HG02588 (cell line): ENCODE measurements around the gene TMEM61.

Experiments used
- ATAC-seq: cut with Tn5 transposase; IDR thresholded peaks from one replicate; pipeline ENCODE4 v1.9.1; 2021; ENCODE audit warnings: mild to moderate bottlenecking, moderate library complexity; ENCODE audit not compliant: unreplicated experiment

TMEM61 gene

DNA sequence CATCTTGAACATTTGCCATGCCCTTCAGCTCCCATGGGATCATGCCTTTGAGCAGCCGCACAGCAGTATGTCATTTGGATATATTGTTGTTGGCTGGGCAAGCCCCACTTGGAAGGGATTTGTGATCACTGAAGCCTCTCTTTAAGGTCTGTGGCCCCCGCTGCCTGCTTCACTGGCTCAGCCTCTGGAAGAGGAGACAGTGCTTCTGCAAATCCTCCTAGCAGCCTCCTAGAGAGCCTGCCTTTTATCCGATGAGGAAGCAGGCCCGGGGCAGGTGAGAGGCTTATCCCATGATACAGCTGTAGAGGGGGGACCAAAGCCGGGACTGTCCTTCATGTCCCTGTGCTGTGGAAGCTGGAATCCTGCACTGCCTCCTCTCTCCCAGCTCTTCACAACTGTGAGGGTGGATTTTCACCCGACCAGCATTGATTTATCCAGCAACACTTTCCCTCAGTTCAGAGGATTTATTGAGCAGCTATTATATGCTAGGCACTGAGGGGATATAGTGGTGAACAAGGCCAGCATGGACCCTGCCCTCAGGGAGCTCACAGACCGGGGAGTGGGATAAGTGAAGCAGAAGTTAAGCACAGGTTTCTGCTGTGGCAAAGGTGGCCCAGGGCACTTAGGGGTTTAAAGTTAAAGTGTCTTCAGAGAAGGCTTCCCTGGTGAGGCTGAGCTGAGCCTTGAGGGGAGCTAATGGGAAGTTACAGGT, 3.9 kb downstream of the TMEM61 start:
- no peak for ATAC-seq

DNA sequence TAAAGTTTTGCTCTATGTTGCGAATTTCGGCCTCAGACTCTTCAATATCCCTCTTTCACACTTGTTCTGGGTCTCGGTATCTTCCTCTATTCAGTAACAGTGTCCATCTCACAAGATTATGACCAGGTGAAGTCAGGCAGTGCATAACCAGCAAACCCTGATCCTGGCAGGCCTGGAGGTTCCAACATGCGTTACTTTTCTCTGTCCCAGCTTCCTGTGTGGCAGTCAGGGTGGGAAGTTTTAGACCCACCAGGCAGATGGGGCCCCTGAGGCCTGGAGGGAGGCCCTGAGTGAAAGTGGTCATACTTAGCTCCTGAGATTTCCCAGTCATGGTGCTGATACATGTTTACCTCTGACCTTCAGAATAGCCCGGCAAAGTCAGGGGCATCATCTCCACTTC, 5.1 kb downstream of the TMEM61 start:
- ATAC-seq, result no peak

DNA sequence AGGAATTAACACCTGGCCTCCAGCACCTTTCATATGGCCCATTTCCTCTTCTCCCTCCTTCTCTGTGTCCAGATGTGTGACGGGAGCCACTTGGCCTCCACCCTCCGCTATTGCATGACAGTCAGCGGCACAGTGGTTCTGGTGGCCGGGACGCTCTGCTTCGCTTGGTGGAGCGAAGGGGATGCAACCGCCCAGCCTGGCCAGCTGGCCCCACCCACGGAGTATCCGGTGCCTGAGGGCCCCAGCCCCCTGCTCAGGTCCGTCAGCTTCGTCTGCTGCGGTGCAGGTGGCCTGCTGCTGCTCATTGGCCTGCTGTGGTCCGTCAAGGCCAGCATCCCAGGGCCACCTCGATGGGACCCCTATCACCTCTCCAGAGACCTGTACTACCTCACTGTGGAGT, 5.6 kb downstream of the TMEM61 start:
- ATAC-seq, result no peak

DNA sequence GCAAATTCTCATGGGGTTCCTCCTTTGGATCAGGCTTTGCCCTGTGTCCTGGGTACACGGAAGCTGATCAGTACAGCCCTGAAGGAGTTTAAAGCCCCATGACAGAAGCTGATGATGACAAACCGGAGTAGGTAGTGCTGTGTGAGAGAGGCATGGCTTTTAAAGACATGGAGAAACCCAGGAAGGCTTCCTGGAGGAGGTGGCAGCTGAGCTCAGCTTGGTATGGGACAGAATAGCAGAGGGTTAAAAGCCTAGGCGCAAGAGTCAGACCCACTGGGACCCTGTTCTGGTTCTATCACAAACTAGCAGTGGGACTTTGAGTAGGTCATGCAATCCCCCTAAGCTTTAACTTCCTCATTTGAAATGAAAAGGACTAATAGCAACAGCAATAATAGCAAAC, 6.1 kb downstream of the TMEM61 start:
- ATAC-seq, result no peak

DNA sequence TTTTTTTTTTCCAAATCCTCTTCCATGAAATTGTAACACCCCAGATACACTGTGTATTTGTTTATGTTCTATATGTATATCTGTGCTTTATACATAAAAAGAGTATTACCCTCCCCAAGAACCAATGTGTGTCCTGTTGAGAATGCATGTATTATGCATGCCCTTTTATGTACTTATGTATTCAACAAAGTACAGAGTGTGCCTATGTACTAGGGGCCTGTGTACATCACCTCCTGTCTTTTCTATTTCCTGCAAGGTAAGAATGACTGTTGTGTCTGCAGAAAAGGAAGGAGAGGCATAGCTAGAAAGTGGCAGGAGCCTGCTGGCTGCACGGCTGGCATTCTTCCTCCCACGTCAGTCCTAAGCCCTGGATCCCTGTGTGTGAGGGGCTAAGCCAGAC, 7.0 kb downstream of the TMEM61 start:
- no peak for ATAC-seq

DNA sequence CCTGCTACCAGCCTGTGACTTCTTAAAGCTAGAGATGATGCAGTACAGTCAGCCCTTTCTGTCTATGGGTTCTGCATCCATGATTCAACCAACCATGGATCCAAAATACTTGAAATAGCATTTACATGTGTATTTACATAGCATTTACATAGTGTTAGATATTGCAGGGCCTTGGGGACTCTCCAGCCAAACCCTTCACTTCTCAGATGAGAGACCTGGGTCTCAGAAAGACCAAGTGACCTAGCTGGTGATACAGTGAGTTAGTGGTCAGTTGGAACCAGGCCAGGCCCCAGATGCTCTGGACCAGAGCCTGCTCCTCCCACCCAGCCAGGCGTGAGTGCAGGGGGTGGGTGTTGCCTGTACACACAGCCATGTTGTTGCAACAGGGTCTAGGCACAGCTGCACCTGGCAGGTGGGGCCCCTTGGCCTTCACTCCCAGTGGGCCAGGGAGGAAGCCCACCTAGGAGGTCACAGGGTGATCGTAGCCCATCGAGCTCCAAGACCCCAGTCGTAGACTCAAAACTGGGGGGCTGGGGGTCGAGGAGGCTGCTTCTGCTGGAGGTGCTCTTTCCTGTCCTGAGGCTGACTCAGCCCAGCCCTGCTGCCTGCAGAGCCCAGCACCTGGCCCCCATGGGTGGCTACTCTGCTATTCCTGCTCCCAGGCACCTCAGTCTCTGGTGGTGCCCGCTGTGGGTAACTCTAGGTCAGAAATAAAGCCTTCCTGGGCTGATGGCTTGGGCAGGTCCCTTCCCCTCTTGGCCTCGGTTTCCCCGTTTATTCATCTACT, 7.7 kb downstream of the TMEM61 start:
- ATAC-seq, result no peak

DNA sequence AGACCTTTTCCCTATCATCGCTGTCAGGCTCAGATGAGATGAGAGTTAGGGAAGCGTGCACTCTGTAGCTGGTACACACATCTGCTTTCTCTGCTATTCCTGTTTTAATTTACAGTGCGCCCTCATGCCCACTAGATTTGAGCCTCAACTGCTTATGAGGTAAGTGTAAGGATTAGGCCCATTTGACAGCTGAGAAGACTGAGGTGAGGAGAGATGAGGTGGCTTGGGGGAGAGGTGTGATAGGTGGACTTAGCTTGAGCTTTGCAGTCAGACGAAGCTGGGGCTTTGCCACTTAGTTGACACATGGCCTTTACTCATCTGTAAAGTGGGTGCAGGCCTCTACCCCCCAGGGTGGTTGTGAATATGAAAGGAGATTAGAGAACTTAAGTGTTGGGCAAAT, 8.5 kb downstream of the TMEM61 start:
- ATAC-seq, result no peak

DNA sequence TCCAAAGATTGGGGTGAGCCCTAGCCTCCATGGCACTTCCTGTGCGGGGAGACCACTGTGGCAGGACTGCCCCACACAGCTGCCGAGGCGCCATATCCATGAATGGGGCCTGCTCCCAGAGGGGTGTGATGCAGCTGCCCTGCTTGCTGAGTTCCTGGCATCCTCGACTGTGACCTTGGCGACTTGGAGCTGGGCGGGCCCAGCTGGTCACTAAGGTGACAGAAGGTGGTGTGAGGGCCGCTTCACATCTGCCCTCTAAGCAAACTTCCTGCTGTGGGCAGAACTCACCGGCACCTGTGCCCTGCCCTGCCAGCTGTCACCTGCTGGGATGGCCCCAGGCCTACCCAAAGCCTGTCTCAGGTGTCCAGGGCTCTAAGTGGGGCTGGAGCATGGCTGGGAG, 9.0 kb downstream of the TMEM61 start:
- no peak for ATAC-seq

DNA sequence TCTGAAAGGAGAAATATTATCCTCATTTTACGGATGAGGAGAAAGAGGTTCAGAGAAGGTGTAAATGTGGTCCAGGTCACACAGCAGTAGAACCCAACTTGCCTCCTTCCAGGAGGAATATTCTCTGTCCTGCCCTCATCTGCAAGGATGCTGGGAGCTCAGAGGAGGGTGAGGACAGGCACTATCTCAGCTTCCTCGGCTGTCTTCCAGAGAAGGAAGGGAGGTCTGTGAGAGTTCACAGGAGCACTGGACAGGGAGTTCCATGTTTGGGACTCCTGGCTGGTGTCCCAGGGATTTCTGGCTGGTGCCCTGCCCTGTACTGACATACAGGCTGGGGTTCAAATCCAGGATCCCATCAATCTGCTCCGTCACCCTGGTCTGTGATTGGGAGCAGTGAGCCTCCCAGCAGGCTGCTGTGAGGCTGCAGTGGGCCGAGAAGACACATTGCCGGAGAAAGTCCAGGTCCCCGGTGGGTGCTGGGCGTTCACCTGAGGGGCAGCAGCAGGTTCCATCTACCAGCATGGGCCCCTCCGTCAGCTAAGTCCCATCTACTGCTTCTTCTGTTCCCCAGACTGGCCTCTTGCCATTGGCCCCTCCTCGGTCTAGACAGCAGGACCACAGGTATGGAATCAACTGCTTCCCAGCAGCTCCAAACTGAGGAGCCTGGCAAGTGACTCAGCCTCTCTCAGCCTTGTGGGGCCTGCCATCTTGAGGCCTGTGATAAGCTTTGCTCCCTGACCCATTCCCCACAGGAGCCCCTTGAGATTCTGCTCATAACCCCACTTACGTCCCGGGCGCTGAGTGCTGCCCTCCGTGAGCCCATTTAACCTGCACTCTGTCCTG, 9.8 kb downstream of the TMEM61 start:
- no peak for ATAC-seq

DNA sequence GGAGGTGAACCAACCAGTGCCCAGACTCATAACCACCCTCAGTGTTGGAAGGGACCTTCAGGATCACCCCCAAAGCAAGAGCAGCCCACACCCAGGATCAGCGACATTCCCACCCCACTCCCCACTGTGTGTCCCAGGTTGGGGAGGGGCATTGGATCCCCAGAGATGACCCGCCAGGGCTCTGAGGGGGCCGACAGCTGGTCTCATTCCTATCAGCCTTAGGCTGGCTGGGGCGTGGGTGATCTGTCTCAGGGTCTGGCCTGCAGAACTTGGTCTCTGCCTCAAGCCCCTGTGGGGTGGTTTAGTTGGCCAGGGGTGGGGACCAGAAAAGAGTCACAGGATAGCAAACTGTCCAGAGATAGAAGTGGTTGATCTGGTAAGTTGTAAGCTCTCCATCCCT, 10.5 kb downstream of the TMEM61 start:
- no peak for ATAC-seq

DNA sequence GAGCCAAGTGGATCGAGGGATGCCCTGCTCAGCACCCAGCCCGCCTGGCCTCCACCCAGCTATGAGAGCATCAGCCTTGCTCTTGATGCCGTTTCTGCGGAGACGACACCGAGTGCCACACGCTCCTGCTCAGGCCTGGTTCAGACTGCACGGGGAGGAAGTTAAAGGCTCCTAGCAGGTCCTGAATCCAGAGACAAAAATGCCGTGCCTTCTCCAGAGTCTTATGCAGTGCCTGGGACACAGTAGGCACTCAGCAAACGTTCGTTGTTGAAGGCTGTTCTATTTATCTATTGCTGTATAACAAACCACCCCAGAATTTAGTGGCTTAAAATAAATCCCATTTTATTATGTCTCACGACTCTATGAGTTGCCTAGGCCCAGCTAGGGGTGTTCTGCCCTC, 11.5 kb downstream of the TMEM61 start:
- no peak for ATAC-seq

DNA sequence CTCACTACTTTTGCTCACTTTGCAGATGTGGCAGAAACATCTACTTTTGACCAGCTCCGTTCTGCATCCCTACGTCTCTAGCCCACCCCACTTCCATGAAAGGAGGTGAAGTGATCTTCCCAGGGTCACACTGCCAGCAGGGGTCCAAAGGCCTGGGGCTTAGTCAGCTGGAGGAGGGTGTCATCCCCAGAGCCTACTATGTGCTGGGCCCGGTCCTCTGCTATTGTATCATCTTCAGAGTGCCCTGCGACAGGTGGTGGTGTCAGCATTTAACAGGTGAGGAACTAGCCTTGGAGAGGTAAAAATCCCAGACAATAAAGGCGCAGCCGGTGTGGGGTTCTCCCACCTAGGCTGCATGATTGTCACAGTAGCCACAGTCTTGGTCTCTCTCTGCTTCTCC, 12.7 kb downstream of the TMEM61 start:
- no peak for ATAC-seq

DNA sequence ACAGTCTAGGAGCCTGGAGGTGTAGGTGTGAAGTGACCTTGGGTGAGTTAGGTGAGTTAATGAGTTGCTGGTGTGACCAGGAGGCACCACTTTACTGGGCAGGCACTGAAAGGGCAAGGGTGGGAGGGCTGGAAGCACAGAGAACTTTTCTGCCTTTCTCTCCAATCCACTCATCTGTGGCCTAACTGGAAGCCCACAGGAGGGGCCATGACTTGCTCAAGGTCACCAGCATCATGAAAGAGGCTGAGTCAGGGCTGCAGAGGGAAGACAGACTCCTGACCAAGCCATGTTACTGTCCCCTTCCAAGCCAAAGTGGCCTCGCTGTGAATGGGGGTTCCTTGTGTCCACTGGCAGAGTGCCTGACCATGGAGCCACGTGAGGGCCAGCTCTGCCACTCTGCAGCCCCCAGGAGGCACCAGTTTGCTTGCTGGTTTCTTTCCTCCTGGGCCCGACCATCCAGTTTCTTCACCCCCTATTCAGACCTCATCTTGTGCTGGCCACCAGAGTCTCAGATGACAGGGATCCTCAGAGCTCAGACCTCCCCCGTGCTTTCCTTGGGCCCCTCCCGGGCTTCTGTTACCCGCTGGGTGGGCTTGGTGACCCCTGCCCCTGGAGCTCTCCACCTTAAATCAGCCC, 14.0 kb downstream of the TMEM61 start:
- ATAC-seq, result no peak

DNA sequence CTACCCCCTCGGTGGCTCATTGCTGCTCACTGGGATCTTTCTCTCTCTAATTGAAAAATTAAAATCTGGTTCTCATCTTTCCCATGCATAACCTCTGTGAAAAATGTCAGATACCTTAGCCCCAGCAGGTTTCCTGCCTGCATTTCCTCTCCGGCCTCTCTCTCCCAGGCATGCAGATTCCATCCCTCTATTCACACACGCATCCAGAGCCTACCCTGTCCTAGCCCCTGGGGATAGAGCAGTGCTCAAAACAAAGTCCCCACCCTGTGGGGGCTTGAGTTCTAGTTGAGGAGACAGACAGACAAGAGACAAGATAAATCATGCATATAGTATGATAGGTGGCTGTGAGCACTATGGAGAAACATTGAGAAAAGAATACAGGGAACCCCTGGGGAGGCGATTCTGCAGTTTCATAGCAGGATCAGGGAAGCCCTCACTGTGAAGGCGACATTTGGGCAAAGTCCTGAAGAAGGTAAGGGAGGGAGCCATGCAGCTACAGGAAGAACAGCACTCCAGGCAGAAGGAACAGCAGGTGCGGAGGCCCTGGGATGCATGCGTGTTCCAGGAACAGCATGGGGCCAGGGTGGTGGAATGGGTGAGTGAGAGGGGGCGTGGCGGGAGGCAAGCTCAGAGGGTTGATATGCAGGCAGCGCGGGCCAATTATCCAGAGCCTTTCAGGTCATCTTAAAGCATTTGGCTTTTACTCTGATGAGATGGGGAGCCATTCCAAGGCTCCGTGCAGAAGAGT, 14.8 kb downstream of the TMEM61 start:
- ATAC-seq, result no peak

DNA sequence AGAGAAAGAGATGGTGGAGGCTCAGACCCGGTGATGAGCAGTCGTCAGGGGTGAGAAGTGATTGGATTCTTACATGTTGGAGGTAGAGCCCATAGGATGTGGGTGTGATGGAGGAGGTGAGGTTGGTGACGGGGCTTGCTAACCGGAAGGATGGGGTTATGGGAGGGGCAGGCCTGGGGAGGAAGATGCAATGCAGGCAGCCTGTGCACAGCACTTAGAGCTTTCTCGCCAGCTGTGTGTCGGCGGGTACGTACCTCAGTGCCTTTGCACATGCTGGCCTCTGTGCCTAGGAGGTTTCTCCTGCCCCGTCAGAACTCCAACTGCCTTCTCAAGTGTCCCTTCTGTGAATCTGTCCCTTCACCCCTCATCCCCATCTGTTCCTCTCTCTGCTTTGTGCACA, 15.4 kb downstream of the TMEM61 start:
- ATAC-seq, result no peak

DNA sequence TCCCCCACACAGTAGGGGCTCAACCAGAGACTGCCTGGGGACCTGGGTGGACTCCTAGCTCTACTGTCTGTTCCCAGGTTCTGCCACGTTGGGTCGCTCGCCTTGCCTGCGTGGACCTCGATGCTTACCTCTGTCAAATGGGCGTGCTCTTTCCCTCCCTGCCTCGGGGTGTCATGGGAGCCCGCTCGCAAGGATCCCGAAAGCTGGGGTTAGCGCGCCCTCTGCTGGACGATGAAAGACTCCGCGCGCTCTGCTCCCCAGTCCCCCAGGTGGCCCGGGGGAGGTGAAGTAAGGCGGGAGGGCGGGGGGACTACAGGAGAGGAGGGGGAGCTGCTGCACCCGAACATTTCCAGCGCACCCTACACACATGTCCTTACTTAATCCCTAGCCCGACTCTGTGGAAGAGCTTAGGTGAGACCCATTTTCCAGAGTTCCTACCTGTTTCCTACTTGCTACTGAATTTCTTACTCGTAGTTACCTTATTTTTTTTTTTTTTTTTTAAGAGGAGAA, 16.0 kb downstream of the TMEM61 start:
- ATAC-seq, result no peak

DNA sequence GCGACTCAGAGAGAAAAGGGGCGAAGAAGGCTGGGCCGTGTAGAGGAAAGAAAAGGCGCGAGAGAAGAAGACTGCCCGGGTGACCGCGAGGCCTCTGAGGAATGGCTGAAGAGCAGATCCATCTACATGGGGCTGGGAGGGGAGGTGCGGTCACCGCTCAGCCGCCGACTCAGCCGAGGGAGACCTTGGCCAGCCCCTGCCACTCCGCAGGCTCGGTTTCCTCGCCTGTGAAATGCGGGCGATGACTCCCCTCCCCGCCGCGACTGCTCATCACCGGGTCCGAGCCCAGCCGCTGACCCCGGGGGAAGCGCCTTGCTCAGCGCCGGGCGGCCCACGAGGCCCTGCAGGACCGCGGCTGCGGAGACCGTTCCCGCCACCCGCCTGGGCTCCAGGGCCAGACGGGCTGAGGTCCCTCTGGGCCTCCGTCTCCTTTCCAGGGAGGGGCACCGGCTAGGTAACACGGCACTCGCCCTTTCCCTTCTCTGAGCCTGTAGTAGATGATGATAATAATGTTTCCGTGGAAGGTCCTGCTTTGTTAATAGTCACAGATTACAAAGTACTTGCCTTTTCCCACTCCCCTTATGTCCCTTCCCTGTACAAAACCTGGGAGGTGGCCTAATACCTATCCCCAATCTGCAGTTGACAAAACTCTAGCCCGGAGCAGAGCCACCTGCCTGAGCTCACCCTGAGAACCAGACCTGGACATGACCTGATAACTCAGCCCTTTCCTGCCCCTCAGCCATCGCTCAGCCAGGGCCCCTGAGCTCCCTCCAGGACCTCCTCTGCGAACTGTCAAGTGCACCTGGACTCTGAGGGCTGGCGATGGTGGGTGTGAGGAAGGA, 16.7 kb downstream of the TMEM61 start:
- no peak for ATAC-seq

DNA sequence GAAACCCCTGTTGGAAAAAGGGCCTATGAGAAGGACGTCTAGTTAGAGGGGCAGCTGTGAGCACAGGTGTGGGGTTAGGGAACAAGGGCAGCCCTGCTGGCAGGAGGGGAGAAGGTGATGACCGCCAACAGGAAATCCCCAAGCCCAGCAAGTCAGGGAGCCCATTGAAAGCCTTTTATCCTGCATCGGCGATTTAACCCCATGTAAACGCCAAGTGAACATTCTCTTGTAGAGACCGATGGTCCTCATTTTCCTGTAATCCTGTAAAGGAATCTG, 17.2 kb downstream of the TMEM61 start:
- no peak for ATAC-seq

DNA sequence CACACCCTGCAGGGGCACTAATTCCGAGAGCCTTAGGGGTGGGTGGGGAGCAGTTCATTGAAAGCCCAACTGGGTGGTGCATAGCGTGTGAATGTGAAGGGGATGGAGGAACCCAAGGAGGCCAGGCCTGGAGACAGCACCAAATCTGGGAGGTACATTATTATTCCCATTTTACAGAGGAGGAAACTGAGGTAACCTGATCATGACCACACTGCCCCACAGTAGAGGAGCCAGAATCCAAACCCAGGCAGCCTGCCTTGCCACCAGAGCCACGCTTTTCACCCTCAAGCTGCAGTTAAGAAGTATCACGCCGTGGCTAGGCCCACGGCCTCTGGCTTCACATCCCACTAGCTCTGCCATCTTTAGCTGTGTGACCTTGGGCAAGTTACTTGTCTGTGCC, 17.7 kb downstream of the TMEM61 start:
- no peak for ATAC-seq

DNA sequence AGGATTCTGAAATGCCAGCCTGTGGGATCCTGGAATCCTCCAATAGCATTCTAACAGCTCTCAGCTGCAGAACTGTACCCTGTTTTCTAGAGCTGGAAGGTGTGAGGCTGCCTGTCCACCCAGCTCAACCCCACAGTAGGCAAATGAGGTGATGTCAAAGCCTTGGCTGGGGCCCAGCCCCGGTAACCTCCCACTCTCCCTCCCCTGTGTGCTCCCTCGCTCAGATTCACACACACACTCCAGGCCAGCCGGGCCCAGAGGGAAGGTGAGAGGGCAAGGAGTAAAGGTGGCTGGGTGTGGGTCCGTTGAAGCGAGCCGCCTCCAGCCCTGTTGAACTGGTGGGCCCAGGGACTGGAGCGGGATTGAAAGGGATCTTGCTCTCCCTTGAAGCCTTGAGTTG, 18.2 kb downstream of the TMEM61 start, which contains the start of gene BSND:
Gene BSND, plus strand, starts transcription at position 257 of the 400 bp plus-strand sequence. CDS start 254 bp downstream, outside the sequence.
- no peak for ATAC-seq
